Measurements from ENCODE around the gene ARL6IP5.
A peak's percentile ranks its signal among the peaks of the same experiment; 100 is the strongest.

ARL6IP5 gene

DNA sequence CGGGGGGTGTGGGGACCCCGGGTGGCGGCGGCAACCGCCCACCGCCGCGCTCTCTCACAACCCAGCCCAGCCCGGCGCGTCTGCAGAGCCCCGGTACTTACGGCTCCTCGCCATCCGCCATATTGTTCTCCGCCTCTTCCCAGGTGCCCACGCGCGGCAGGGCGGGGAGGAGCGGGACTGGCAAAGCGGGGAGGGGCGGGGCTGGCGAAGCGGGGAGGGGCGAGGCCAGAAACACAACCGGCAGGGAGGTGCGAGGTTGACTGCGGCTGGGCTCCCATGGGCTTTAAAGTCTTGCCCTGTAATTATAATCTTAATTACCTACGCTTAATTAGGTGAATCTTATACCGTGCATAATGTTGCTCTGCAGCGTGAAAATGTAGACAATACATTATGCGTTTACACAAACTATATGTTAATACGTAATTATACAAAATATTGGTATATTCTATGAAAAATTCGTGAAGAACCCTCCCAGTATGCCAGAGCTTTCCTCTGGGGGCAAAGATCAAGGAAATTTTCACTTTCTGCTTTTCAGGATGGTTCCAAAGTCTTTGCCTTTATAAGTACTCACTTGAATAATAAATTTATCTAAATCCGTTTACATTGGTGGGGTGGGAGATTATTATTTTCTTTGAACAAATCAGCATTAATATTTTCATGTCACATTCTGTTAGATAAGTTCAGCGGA, 4.4 kb upstream of the ARL6IP5 start, which contains the start of gene UBA3:
TSS of gene UBA3 (minus strand) at position 133 of the 688 bp plus-strand sequence. CDS start at position 121, 12 bp downstream.
- peak; percentile 93 for DNase-seq
- Mint-ChIP-seq H3K36me3 (ENCODE audit: low read depth) (peaks cover 19% of the 10 kb centered on the region), H3K4me3 (peak within 1 kb of the TSS; percentile 93)

DNA sequence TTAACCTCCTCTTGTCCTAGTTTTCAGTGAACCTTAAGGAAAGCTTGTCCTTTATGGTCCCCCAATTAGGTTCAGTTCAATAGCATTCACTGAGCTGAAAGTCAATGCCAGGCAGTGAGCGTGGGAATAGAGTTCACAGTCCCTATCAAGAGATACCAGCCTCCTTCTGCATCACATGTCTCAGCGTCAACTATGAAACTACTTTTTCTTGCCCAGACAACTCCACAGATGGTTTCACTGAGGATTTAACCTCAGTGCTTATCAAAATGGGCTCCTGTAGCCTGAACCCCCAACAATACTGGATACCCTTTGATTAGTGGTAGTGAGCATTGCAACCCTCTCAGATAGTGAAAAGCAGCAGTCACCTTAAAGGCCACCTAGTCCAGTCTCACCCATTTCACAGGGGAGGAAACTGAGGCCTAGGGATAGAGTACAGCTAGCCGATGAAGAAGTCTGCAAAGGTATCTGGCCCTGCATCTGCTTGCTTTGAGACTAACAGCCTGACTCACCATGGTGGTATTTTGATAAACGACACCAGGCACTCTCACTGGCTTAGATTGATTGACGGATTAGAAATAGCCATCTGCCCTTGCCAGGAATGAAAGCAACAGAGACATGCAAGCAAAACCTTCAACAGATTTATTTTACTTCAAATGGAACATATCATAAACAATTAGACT, 3.0 kb upstream of the ARL6IP5 start:
- Mint-ChIP-seq H3K9me3 (no peaks in the 10 kb centered on the region), H3K27ac (peak overlapping the region; percentile 99), H3K27me3 (no peaks in the 10 kb centered on the region), H3K4me3 (peak overlapping the region; percentile 66), H3K4me1 (peaks cover 69% of the 10 kb centered on the region), H3K36me3 (ENCODE audit: low read depth) (peaks cover 18% of the 10 kb centered on the region)
- no peak for DNase-seq
- no peak for ATAC-seq

More for the DNA sequence above, 4.4 kb upstream of the ARL6IP5 start, which contains the start of gene UBA3:
- Mint-ChIP-seq H3K9me3 (no peaks in the 10 kb centered on the region), H3K27ac (peak within 1 kb of the TSS; percentile 99), H3K4me1 (peaks cover 72% of the 10 kb centered on the region), H3K27me3 (no peaks in the 10 kb centered on the region)
- ATAC-seq = peak; percentile 46

DNA sequence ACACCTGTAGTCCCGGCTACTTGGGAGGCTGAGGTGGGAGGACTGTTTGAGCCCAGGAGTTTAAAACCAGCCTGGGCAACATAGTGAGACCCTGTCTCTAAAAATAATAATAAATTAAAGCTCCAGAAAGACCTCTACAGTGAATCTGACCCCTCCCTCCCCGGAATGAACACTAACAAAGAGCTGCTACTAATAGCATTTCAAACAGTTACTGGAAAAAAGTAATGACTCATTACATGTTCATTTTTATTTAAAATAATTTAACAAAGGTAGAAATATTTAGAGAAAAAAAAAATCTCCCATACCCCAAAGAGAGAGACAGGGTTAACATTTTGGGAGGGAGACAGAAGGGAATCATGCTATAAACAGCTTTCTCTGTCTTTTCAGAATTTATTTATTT, 2.4 kb upstream of the ARL6IP5 start:
- Mint-ChIP-seq H3K9me3 (no peaks in the 10 kb centered on the region), H3K36me3 (ENCODE audit: low read depth) (peaks cover 15% of the 10 kb centered on the region), H3K27me3 (no peaks in the 10 kb centered on the region), H3K4me3 (peak overlapping the region; percentile 66), H3K4me1 (peaks cover 68% of the 10 kb centered on the region), H3K27ac (peak overlapping the region; percentile 99)
- ATAC-seq = no peak
- no peak for DNase-seq

DNA sequence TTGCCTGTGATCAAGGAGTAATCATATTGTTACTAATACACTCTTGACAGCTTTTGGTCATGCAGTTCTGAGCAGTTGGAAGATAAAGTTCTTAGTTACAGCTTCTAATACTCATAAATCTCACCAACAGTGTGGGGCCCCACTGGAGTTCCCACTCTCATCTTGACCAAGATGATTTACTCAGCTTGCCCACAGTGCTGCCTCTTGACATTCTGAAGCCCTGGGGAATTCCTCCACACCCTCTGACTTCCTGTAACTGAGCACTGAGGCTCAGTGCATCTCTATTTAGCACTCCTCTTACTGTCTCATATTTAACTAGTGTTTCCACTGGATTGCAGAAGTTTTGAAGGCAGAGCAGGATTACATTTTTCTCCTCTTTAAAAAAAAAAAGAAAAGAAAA, 1.9 kb upstream of the ARL6IP5 start:
- H3K9me3 Mint-ChIP-seq = no peaks in the 10 kb centered on the region
- ATAC-seq (peak; percentile 73), DNase-seq (peak; percentile 72)
- no peaks in the 10 kb centered on the region for H3K27me3 Mint-ChIP-seq
- peaks cover 69% of the 10 kb centered on the region for H3K4me1 Mint-ChIP-seq
- H3K27ac Mint-ChIP-seq = peak overlapping the region; percentile 99
- H3K36me3 Mint-ChIP-seq (ENCODE audit: low read depth) = peaks cover 13% of the 10 kb centered on the region
- H3K4me3 Mint-ChIP-seq = peak overlapping the region; percentile 66

DNA sequence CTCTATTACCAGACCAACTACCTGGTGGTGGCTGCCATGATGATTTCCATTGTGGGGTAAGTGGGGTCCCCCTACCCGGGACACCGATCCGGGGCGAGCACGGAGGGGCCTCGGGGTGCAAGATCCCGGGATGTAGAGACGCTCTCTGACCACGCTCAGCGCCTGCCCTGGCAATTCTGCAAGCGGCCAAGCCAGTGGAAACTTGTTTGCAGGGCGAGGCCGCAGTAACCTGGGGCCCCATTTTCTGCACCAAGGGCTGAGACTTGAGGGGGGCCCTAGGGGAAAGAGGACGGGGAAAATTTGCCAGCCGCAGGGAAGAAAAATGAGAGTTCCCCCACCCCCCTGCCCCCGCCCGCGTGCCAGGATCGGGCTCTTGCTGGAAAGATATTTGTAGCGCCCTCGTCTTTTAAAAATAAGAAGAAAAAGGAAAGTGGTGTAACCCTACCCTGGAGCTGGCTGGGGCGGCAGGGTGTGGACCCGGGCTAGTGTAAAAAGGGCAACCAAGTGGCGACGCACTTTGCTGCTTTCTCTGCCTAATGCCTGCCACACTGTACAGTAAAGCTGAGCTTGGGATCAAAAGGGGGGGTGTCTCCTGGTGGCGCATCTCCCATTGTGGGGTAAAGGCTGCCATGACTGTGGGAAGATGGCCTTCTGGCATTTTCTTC, 563 bp downstream of the ARL6IP5 start:
- Mint-ChIP-seq H3K27ac (peak overlapping the region; percentile 99), H3K9me3 (no peaks in the 10 kb centered on the region), H3K27me3 (no peaks in the 10 kb centered on the region), H3K4me3 (peak overlapping the region; percentile 86), H3K4me1 (peaks cover 77% of the 10 kb centered on the region), H3K36me3 (ENCODE audit: low read depth) (peaks cover 10% of the 10 kb centered on the region)
- ATAC-seq = no peak
- DNase-seq = peak; percentile 41

DNA sequence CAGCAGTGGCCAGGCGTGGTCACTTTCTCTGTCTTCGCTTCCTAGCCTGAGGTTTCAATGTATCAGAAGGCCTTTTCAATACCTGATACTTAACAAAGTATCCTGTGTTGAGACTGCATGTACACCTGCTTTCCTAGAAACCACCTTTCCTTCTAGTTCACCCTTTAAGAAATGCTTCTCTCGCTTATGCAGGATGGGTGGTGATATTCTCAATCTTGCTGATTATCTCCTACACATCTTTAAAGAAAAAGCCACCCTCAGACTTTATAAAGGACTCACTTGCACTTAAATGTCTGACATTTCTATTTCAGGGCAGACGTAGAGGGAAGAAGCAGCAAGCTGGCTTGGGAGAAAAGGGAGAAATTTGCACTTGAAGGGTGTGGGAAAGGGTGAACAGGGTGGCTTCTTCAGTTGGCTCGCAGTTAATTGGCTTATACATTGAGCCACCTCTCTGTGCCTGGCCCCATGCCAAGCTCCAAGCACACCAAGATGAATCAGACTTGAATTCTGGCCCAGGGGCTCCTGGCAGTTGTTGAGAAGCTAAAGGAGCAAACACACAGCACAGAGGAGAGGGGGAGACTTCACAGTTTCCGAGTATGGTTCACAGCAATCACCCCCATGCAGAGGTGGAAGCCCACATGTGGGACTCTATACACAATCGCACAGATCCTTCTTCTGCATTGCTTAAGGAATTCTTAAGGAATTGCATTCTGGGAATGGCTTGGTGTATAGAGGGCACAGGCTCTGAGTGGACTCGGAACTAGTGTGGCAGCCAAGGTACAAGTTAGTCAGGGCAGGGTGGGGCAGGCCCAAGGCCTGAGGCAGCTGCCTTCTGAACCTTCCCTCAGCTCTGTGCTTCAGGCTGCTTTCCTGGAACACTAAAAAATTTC, 1.3 kb downstream of the ARL6IP5 start:
- Mint-ChIP-seq H3K36me3 (ENCODE audit: low read depth) (peaks cover 16% of the 10 kb centered on the region), H3K4me1 (peaks cover 76% of the 10 kb centered on the region), H3K27ac (peak overlapping the region; percentile 99), H3K4me3 (peak overlapping the region; percentile 86), H3K27me3 (no peaks in the 10 kb centered on the region), H3K9me3 (no peaks in the 10 kb centered on the region)
- ATAC-seq (peak; percentile 45), DNase-seq (peak; percentile 83)

DNA sequence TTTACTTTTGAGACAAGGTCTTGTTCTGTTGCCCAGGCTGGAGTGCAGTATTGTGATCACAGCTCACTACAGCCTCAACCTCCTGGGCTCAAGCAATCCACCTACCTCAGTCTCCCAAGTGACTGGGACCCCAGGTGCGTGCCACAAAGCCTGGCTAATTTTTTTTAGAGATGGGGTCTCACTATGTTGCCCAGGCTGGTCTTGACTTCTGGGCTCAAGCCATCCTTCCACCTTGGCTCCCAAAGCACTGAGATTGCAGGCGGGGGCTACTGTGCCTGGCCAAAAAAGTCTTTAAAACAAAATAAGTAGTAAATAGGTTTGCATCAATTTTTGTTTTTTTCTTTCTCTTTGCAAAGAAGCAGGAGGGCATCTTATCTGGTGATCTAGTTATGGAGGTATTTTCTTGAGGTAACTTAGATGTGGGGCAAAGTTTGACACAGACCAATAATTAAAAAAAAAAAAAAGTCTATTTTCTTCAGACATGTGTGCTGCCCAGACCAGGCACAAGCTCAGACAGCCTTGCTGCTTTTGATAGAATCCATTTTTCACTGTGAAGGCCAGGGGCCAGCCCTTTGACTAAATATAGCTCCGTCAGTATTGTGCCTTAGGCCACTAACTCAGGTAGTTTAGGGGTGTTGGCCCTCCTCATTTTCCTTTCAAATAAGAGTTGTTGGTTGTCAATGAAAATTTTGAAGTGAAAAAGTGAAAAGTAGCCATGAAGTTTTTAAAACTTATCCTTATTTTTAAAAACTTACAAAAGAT, 2.5 kb downstream of the ARL6IP5 start:
- DNase-seq (no peak), ATAC-seq (no peak)
- Mint-ChIP-seq H3K9me3 (no peaks in the 10 kb centered on the region), H3K27ac (peak overlapping the region; percentile 74), H3K27me3 (no peaks in the 10 kb centered on the region), H3K36me3 (ENCODE audit: low read depth) (peaks cover 21% of the 10 kb centered on the region), H3K4me1 (peaks cover 75% of the 10 kb centered on the region), H3K4me3 (peak overlapping the region; percentile 74)

DNA sequence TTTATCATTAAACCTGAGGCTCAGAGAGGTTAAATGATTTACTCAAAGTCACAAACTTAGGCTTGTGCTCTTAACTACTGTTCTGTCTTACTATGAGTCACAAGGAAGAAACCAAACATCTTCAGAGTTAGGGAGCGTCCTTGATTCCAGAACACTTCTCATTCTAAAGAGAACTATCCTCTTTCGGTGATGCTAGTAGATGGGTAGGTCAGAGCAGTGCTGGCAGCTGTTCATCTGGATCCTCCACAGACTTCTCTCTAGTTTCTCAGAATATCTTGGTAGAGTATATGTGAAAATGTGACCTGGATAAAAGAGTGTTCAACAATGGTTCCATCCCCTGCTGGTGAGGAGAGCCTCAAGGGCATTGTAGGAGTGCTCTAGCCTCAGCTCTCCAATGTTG, 3.3 kb downstream of the ARL6IP5 start:
- ATAC-seq (no peak), DNase-seq (no peak)
- H3K4me3 Mint-ChIP-seq = peak overlapping the region; percentile 74
- H3K27me3 Mint-ChIP-seq = no peaks in the 10 kb centered on the region
- H3K27ac Mint-ChIP-seq = peak overlapping the region; percentile 74
- H3K9me3 Mint-ChIP-seq = no peaks in the 10 kb centered on the region
- H3K36me3 Mint-ChIP-seq (ENCODE audit: low read depth) = peaks cover 21% of the 10 kb centered on the region
- H3K4me1 Mint-ChIP-seq = peaks cover 74% of the 10 kb centered on the region

DNA sequence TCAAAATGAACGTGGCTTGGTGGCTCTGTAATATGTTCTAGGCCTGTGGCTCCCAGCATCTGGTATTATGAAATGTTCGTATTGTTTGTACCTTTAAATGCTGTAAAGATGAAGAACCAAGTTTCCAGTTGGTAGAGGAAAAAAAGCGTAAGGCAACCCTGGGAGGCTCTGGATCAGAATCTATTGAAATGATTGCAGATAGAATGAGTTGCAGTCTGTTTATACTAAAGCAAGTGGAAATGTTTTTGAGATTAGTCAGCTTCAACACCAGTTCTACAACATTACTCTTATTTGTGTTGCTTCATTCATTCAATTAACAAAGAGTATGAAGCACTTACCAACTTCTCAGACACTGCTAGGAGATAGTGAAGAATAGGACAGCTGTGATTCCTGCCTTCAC, 5.3 kb downstream of the ARL6IP5 start:
- Mint-ChIP-seq H3K4me1 (peaks cover 76% of the 10 kb centered on the region), H3K36me3 (ENCODE audit: low read depth) (peaks cover 23% of the 10 kb centered on the region), H3K4me3 (no peak overlapping the region), H3K27me3 (no peaks in the 10 kb centered on the region), H3K9me3 (no peaks in the 10 kb centered on the region), H3K27ac (peak overlapping the region; percentile 74)
- DNase-seq = no peak
- no peak for ATAC-seq

DNA sequence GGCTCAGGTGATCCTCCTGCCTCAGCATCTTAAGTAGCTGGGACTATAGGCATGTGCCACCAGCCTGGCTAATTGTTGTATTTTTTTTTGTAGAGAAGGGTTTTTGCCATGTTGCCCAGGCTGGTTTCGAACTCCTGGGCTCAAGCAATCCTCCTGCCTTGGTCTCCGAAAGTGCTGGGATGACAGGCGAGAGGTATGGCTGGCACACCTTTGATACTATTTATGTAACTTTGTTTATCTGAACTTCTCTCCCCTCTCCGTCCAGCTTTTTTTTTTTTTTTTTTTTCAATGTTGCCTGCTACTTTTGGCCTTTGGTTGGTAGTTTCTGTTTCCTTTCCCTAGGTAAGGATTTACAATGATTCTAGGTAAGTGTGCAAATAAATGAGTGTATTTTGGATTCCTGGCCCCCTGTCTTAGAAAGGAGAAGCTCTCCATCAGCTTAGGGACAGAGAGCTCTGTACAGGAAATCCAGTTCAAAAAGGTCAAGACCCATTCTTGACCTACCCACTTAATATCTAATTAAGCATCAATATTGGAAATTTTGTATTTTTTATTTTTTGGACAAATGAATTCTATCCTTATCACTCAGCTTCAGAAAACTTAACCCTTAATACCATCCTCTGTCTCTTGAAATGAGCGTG, 6.8 kb downstream of the ARL6IP5 start:
- DNase-seq (no peak), ATAC-seq (no peak)
- Mint-ChIP-seq H3K27ac (peak overlapping the region; percentile 96), H3K27me3 (no peaks in the 10 kb centered on the region), H3K4me1 (peaks cover 90% of the 10 kb centered on the region), H3K9me3 (no peaks in the 10 kb centered on the region), H3K36me3 (ENCODE audit: low read depth) (peaks cover 30% of the 10 kb centered on the region), H3K4me3 (peak overlapping the region; percentile 48)

DNA sequence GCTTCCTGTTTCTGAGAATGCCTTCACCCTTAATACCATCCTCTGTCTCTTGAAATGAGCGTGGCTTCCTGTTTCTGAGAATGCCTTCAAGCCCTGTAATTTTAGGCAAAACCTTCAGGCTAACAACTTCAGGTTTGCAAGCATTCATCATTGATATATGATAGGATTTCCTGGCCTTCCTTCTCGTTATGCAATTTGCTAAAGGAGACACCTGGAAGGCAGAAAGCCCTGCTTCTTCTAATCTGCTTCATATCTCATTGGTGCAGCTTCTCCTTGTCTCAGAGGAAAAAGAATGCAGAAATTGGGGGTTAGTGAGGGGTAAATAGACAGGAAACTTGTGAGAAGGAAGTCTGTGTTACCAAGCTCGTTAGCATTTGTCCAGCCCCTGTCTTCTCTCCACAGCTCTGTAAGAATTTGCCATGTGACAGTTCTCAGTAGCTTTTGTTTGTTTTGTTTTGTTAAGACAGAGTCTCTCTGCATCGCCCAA, 7.3 kb downstream of the ARL6IP5 start:
- Mint-ChIP-seq H3K27ac (peak overlapping the region; percentile 96), H3K27me3 (no peaks in the 10 kb centered on the region), H3K4me3 (peak overlapping the region; percentile 48), H3K36me3 (ENCODE audit: low read depth) (peaks cover 35% of the 10 kb centered on the region), H3K9me3 (no peaks in the 10 kb centered on the region), H3K4me1 (peaks cover 96% of the 10 kb centered on the region)
- DNase-seq (no peak), ATAC-seq (peak; percentile 33)

DNA sequence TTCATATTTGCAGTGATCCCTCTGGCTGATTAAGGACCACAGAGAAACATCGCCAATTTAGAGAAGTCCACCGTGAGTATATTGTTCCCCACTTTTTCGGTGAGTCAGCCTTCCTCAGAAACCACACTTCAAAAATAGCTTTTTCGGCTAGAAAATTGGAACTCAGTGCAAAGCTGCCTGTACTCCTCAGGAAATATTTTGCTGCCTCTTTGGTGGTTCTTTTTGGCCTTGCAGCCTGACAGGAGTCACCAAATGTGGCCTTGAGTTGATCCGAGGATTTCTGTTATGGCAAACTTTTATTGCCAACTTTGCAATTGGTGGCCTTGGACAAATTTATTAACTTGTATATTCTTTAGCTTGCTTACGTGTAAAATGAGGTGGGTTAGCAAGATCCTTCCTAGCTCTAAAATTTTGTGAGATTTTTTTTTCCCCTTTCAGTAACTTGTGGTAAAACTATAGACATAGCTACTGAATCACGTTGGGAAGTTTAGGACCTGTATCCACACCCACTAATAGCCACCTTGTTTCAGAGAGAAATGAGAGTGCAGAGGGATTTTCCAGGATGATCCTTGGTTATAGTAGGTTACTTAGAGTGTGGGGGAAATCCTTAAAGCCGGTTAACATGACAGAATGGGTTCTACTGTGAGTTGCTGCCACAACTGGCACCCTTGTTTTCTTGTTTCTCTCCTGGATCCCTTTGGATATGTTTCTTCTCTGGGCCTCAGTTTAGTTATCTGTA, 9.9 kb downstream of the ARL6IP5 start:
- Mint-ChIP-seq H3K4me1 (peaks cover 82% of the 10 kb centered on the region), H3K36me3 (ENCODE audit: low read depth) (peaks cover 37% of the 10 kb centered on the region), H3K4me3 (peak overlapping the region; percentile 61), H3K27me3 (no peaks in the 10 kb centered on the region), H3K27ac (peak overlapping the region; percentile 96), H3K9me3 (no peaks in the 10 kb centered on the region)
- DNase-seq (peak; percentile 23), ATAC-seq (peak; percentile 76)
